SK-N-SH (cell line): ENCODE measurements around the gene LARGE1.

Experiments
- CHD2 ChIP-seq: fragments of 150-350 bp; IDR thresholded peaks from 2 replicates; pipeline ENCODE4 v1.6.1; 2018; ENCODE audit warnings: low read length; ENCODE audit not compliant: partially characterized antibody
- EZH2phosphoT487 ChIP-seq: fragments of 200-600 bp; sonication (generic); IDR thresholded peaks from 2 replicates; pipeline ENCODE4 v1.6.1; 2017; ENCODE audit warnings: low read depth, mixed run types, mild to moderate bottlenecking, antibody characterized with exemption, moderate library complexity, borderline replicate concordance
- POLR2AphosphoS5 ChIP-seq: IDR thresholded peaks from 2 replicates; pipeline ENCODE4 v1.6.1; 2012; ENCODE audit warnings: low read depth, low read length
- SMC3 ChIP-seq: IDR thresholded peaks from 2 replicates; pipeline ENCODE4 v1.6.1; 2012; ENCODE audit warnings: low read depth, low read length, improper control_type of control experiment
- TAF1 ChIP-seq: IDR thresholded peaks from 2 replicates; pipeline ENCODE4 v1.6.1; 2012; ENCODE audit warnings: low read depth, mild to moderate bottlenecking, low read length, moderate library complexity, borderline replicate concordance
- TF ChIP-seq, protein P1 (sequence below): fragments of 200-600 bp; sonication (generic); IDR thresholded peaks from 2 replicates; pipeline ENCODE4 v1.6.1; 2017; ENCODE audit warnings: antibody characterized with exemption, mild to moderate bottlenecking, moderate library complexity

DNA sequence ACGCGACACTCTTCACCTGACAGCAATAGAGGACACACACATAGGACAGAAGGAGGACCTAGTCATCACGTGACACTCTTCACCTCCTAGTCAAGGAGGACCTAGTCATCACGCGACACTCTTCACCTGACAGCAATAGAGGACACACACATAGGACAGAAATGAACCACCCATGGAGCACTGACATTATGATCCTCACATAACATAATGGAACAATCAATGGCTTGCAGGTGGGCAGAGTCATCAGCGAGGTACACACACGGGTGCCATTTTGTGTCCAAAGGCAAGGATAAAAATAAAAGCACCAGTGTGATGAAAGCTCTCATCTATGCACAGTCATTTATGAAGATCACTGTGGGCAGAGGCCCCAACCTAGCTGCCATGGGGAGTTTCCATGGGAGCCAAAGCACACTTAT lies 354.7 kb downstream of the LARGE1 start:
- TF ChIP-seq, protein P1, sequence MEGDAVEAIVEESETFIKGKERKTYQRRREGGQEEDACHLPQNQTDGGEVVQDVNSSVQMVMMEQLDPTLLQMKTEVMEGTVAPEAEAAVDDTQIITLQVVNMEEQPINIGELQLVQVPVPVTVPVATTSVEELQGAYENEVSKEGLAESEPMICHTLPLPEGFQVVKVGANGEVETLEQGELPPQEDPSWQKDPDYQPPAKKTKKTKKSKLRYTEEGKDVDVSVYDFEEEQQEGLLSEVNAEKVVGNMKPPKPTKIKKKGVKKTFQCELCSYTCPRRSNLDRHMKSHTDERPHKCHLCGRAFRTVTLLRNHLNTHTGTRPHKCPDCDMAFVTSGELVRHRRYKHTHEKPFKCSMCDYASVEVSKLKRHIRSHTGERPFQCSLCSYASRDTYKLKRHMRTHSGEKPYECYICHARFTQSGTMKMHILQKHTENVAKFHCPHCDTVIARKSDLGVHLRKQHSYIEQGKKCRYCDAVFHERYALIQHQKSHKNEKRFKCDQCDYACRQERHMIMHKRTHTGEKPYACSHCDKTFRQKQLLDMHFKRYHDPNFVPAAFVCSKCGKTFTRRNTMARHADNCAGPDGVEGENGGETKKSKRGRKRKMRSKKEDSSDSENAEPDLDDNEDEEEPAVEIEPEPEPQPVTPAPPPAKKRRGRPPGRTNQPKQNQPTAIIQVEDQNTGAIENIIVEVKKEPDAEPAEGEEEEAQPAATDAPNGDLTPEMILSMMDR, result no peak
- TF ChIP-seq POLR2AphosphoS5 (no peak), TAF1 (no peak), SMC3 (no peak), EZH2phosphoT487 (no peak), CHD2 (no peak)
